WTC11 (cell line): ENCODE results near the gene UGT1A10. TPM values are rescaled to one million over a fixed set of nuclear protein-coding genes. Genes with fewer than 3 reads are reported as not detected.

Experiments used
- ATAC-seq: fragments of 200-7000 bp; cut with Tn5 transposase; 2 replicates; pipeline ENCODE4 v1.10.0; 2021; ENCODE audit warnings: mild to moderate bottlenecking, moderate library complexity
- CTCF ChIA-PET: fragments of 300-600 bp; sonication (Branson Sonifier 250); formaldehyde crosslinking; loops from one replicate; lab custom pipeline; 2021; ENCODE audit warnings: antibody characterized with exemption; lab: Charles Lee
- POLR2A ChIA-PET: fragments of 350-600 bp; sonication (Branson Sonifier 250); formaldehyde crosslinking; loops from one replicate; lab custom pipeline; 2021; ENCODE audit warnings: antibody characterized with exemption; lab: Charles Lee
- DNase-seq: peaks from one replicate; pipeline ENCODE4 v3.0.0; 2021; ENCODE audit warnings: low spot score
- H3K27ac Mint-ChIP-seq: 2 replicates; pipeline ENCODE4 v1.8.0; 2021; ENCODE audit warnings: mixed read lengths
- H3K27me3 Mint-ChIP-seq: 2 replicates; pipeline ENCODE4 v1.8.0; 2021; ENCODE audit warnings: low read depth, mild to moderate bottlenecking, moderate library complexity, mixed read lengths
- H3K36me3 Mint-ChIP-seq: 2 replicates; pipeline ENCODE4 v1.8.0; 2021; ENCODE audit warnings: mixed read lengths
- H3K4me1 Mint-ChIP-seq: 2 replicates; pipeline ENCODE4 v1.8.0; 2022; ENCODE audit warnings: mixed read lengths
- H3K4me3 Mint-ChIP-seq: 2 replicates; pipeline ENCODE4 v1.8.0; 2021; ENCODE audit warnings: mild to moderate bottlenecking, moderate library complexity, mixed read lengths
- H3K9me3 Mint-ChIP-seq: 2 replicates; pipeline ENCODE4 v1.8.0; 2021; ENCODE audit warnings: mixed read lengths
- AFF4 ChIP-seq: sonication (generic); formaldehyde crosslinking; IDR thresholded peaks from 2 replicates; pipeline ENCODE4 v1.8.1; 2023; ENCODE audit warnings: mild to moderate bottlenecking, missing genetic modification reagents, borderline replicate concordance
- CREB1 ChIP-seq: sonication (generic); formaldehyde crosslinking; IDR thresholded peaks from 2 replicates; pipeline ENCODE4 v1.8.0; 2023; ENCODE audit warnings: mild to moderate bottlenecking, missing genetic modification reagents
- E2F5 ChIP-seq: sonication (generic); formaldehyde crosslinking; IDR thresholded peaks from 2 replicates; pipeline ENCODE4 v1.8.1; 2022; ENCODE audit warnings: mild to moderate bottlenecking, moderate library complexity, missing genetic modification reagents
- ERG ChIP-seq: fragments of 250-450 bp; sonication (Bioruptor Pico); IDR thresholded peaks from 2 replicates; pipeline ENCODE4 v1.8.0; 2021; ENCODE audit warnings: mild to moderate bottlenecking
- ESRRA ChIP-seq: sonication (generic); formaldehyde crosslinking; IDR thresholded peaks from 2 replicates; pipeline ENCODE4 v1.8.1; 2022; ENCODE audit warnings: mild to moderate bottlenecking, missing genetic modification reagents, borderline replicate concordance
- ETV6 ChIP-seq: sonication (generic); formaldehyde crosslinking; IDR thresholded peaks from 2 replicates; pipeline ENCODE4 v1.8.1; 2022; ENCODE audit warnings: mild to moderate bottlenecking, missing genetic modification reagents
- FOXK1 ChIP-seq: sonication (generic); formaldehyde crosslinking; IDR thresholded peaks from 2 replicates; pipeline ENCODE4 v1.8.0; 2022; ENCODE audit warnings: mild to moderate bottlenecking, moderate library complexity, missing genetic modification reagents
- HMGXB4 ChIP-seq: sonication (generic); formaldehyde crosslinking; IDR thresholded peaks from 2 replicates; pipeline ENCODE4 v1.8.1; 2023; ENCODE audit warnings: mild to moderate bottlenecking, moderate library complexity, missing genetic modification reagents
- IRF2 ChIP-seq: sonication (generic); formaldehyde crosslinking; IDR thresholded peaks from 2 replicates; pipeline ENCODE4 v1.8.0; 2022; ENCODE audit warnings: low read depth, missing genetic modification reagents, borderline replicate concordance
- JUN ChIP-seq: sonication (generic); formaldehyde crosslinking; IDR thresholded peaks from 2 replicates; pipeline ENCODE4 v1.8.0; 2023; ENCODE audit warnings: mild to moderate bottlenecking, missing genetic modification reagents
- MXD4 ChIP-seq: fragments of 250-450 bp; sonication (Bioruptor Pico); IDR thresholded peaks from 2 replicates; pipeline ENCODE4 v1.8.0; 2021; ENCODE audit warnings: mild to moderate bottlenecking, moderate library complexity, borderline replicate concordance
- NFE2L1 ChIP-seq: sonication (generic); formaldehyde crosslinking; IDR thresholded peaks from 2 replicates; pipeline ENCODE4 v1.8.1; 2023; ENCODE audit warnings: missing genetic modification reagents
- NFYB ChIP-seq: sonication (generic); formaldehyde crosslinking; conservative IDR thresholded peaks from 2 replicates; pipeline ENCODE4 v1.8.0; 2022; ENCODE audit warnings: low read depth, missing genetic modification reagents
- NR3C1 ChIP-seq: sonication (generic); formaldehyde crosslinking; conservative IDR thresholded peaks from 2 replicates; pipeline ENCODE4 v1.8.1; 2023; ENCODE audit warnings: low read depth, mild to moderate bottlenecking, missing genetic modification reagents
- OVOL2 ChIP-seq: fragments of 250-450 bp; sonication (Bioruptor Pico); IDR thresholded peaks from 2 replicates; pipeline ENCODE4 v1.9.0; 2021; ENCODE audit warnings: mild to moderate bottlenecking, borderline replicate concordance
- TCF7 ChIP-seq: sonication (generic); formaldehyde crosslinking; IDR thresholded peaks from 2 replicates; pipeline ENCODE4 v1.8.0; 2022; ENCODE audit warnings: mild to moderate bottlenecking, low read depth, missing genetic modification reagents, moderate library complexity
- TEAD4 ChIP-seq: sonication (generic); formaldehyde crosslinking; IDR thresholded peaks from 2 replicates; pipeline ENCODE4 v1.8.0; 2022; ENCODE audit warnings: mild to moderate bottlenecking, missing genetic modification reagents
- USF2 ChIP-seq: sonication (generic); formaldehyde crosslinking; IDR thresholded peaks from 2 replicates; pipeline ENCODE4 v1.8.1; 2023; ENCODE audit warnings: mild to moderate bottlenecking, missing genetic modification reagents, moderate library complexity
- ZBTB21 ChIP-seq: sonication (generic); formaldehyde crosslinking; IDR thresholded peaks from 2 replicates; pipeline ENCODE4 v1.8.1; 2023; ENCODE audit warnings: mild to moderate bottlenecking, missing genetic modification reagents, borderline replicate concordance
- ZNF138 ChIP-seq: sonication (generic); formaldehyde crosslinking; conservative IDR thresholded peaks from 2 replicates; pipeline ENCODE4 v1.8.1; 2022; ENCODE audit warnings: mild to moderate bottlenecking, moderate library complexity, missing genetic modification reagents
- ZNF281 ChIP-seq: sonication (generic); formaldehyde crosslinking; IDR thresholded peaks from 2 replicates; pipeline ENCODE4 v1.8.0; 2023; ENCODE audit warnings: mild to moderate bottlenecking, missing genetic modification reagents
- total RNA-seq: library from RNA; stranded (reverse); gene quantifications from 3 replicates; pipeline ENCODE4 v1.2.3, GENCODE V29; 2021

Gene UGT1A10
- total RNA-seq, 1 experiment from 2014 or later = not detected

GRCh38 chr2:233597522-233597921 lies 38.7 kb upstream of the UGT1A10 start:
- Mint-ChIP-seq H3K4me3 (no peak overlapping the region), H3K9me3 (peaks cover 26% of the 10 kb centered on the region), H3K27ac (no peak overlapping the region), H3K27me3 (no peaks in the 10 kb centered on the region; the same call in 1 of the 2 replicates), H3K4me1 (no peaks in the 10 kb centered on the region), H3K36me3 (peaks cover 2% of the 10 kb centered on the region; the same call in 1 of the 2 replicates)
- ATAC-seq (no peak), DNase-seq (no peak)
- ChIA-PET CTCF (no interaction called here), POLR2A (no interaction called here)
- TF ChIP-seq MXD4 (CRISPR knock-in tag) (no peak), FOXK1 (CRISPR knock-in tag) (no peak), ZBTB21 (CRISPR knock-in tag) (no peak), ESRRA (CRISPR knock-in tag) (no peak), NR3C1 (CRISPR knock-in tag) (no peak), USF2 (no peak), HMGXB4 (CRISPR knock-in tag) (no peak), IRF2 (no peak)

- Mint-ChIP-seq H3K36me3 (peaks cover 7% of the 10 kb centered on the region), H3K9me3 (peaks cover 38% of the 10 kb centered on the region), H3K27ac (no peak overlapping the region), H3K4me1 (no peaks in the 10 kb centered on the region), H3K4me3 (no peak overlapping the region), H3K27me3 (peaks cover 4% of the 10 kb centered on the region)
- POLR2A ChIA-PET = no interaction called here
- DNase-seq = no peak
- CTCF ChIA-PET = no interaction called here
- no peak for ATAC-seq
- TF ChIP-seq JUN (CRISPR knock-in tag) = no peak
- TF ChIP-seq NFE2L1 = no peak
- no peak for TF ChIP-seq NFYB (CRISPR knock-in tag)
- no peak for TF ChIP-seq E2F5 (CRISPR knock-in tag)
- TF ChIP-seq ERG = no peak
- TF ChIP-seq CREB1 (CRISPR knock-in tag) = no peak
- no peak for TF ChIP-seq TCF7
- TF ChIP-seq ZNF138 (CRISPR knock-in tag) = no peak
- no peak for TF ChIP-seq ZNF281 (CRISPR knock-in tag)
- no peak for TF ChIP-seq OVOL2 (CRISPR knock-in tag)
- no peak for TF ChIP-seq USF2
- no peak for TF ChIP-seq ETV6
- no peak for TF ChIP-seq AFF4 (CRISPR knock-in tag)
- no peak for TF ChIP-seq HMGXB4 (CRISPR knock-in tag)
- TF ChIP-seq FOXK1 (CRISPR knock-in tag) = no peak
- no peak for TF ChIP-seq TEAD4
These were observed 37.3 kb upstream of the UGT1A10 start for GRCh38 chr2:233598952-233599351.
